Natural killer cell (primary cell): ENCODE data around the gene DENND2A. TPM values are rescaled to one million over a fixed set of nuclear protein-coding genes. Genes with fewer than 3 reads are reported as not detected.
"Not testable (repeated sequence)": the region's sequence is repeated elsewhere in the genome, so short reads cannot be mapped to it uniquely, and the experiment has no call there.

Source experiments
- ATAC-seq, 3 donors: fragments of 150-1000 bp in 2 of 3; fragments of 200-7000 bp in 1 of 3; cut with Tn5 transposase; 1 replicate in 1 of 3; 2 replicates in 2 of 3; pipeline ENCODE4 v1.10.0; 2021; ENCODE audit warnings: mild to moderate bottlenecking in 2 of 3, moderate library complexity in 2 of 3
- DNase-seq, 2 donors: peaks; one replicate each; pipeline versions ENCODE4 v3.0.0 to v3.0.0-alpha.2; 2013 to 2021; ENCODE audit warnings: mixed read lengths in 1 of 2
- H3K27ac ChIP-seq: one replicate; pipeline ENCODE4 v1.5.1; 2013; ENCODE audit warnings: mild to moderate bottlenecking, low read length
- H3K27me3 ChIP-seq: one replicate; pipeline ENCODE4 v1.6.1; 2013; ENCODE audit warnings: low read length; ENCODE audit not compliant: control insufficient read depth, insufficient read depth
- H3K36me3 ChIP-seq: one replicate; pipeline ENCODE4 v1.6.1; 2013; ENCODE audit warnings: low read length; ENCODE audit not compliant: control insufficient read depth, insufficient read depth
- H3K4me1 ChIP-seq: one replicate; pipeline ENCODE4 v1.6.1; 2013; ENCODE audit warnings: low read length; ENCODE audit not compliant: control insufficient read depth, insufficient read depth
- H3K4me3 ChIP-seq: one replicate; pipeline ENCODE4 v1.5.1; 2013; ENCODE audit warnings: low read length
- H3K9me3 ChIP-seq: one replicate; pipeline ENCODE4 v1.6.1; 2013; ENCODE audit warnings: low read length; ENCODE audit not compliant: control insufficient read depth, insufficient read depth
- H3K27ac Mint-ChIP-seq, 2 donors: one replicate each; pipeline ENCODE4 v1.8.0; 2022; ENCODE audit warnings: mild to moderate bottlenecking in 2 of 2, mixed read lengths in 2 of 2, moderate library complexity in 1 of 2
- H3K27me3 Mint-ChIP-seq, 2 donors: one replicate each; pipeline ENCODE4 v1.8.0; 2022; ENCODE audit warnings: low read depth in 2 of 2, mixed read lengths in 2 of 2
- H3K36me3 Mint-ChIP-seq: one replicate; pipeline ENCODE4 v1.8.0; 2022; ENCODE audit warnings: mixed read lengths
- H3K4me1 Mint-ChIP-seq, 2 donors: one replicate each; pipeline ENCODE4 v1.8.0; 2022; ENCODE audit warnings: mixed read lengths in 2 of 2
- H3K4me3 Mint-ChIP-seq: one replicate; pipeline ENCODE4 v1.8.0; 2022; ENCODE audit warnings: mild to moderate bottlenecking, moderate library complexity, mixed read lengths
- H3K9me3 Mint-ChIP-seq, 2 donors: one replicate each; pipeline ENCODE4 v1.8.0; 2022; ENCODE audit warnings: mixed read lengths in 2 of 2
- WGBS: methylation state at CpG from one replicate; pipeline ENCODE4 v1.1.7; 2013; ENCODE audit warnings: missing lambda C conversion rate; ENCODE audit not compliant: insufficient coverage; 5-methylcytosine and 5-hydroxymethylcytosine counted together
- intact Hi-C: fragments of 100-400 bp; cut with micrococcal nuclease; formaldehyde crosslinking; loops from one replicate; pipeline ENCODE4 v1.14.2; 2022
- total RNA-seq, 4 donors: library from RNA; stranded (reverse); fragments of 120-200 nt in 1 of 4; gene quantifications; one replicate each; pipeline versions ENCODE4 v1.2.3 to v1.2.4, GENCODE V29; 2013 to 2022
- TF ChIP-seq, protein P1 (sequence below): fragments of 200-600 bp; IDR thresholded peaks from one replicate; pipeline ENCODE4 v1.8.0; 2022; ENCODE audit warnings: antibody characterized with exemption

DENND2A gene
- total RNA-seq, 3 donors from 2014 or later (not counting 1 experiment from before 2014, with no cell fraction given), result 0.12 TPM; not detected in 2

GRCh38 chr7:140672382-140673062 is 31.9 kb upstream of the DENND2A start, which contains the start of gene ADCK2:
Gene ADCK2 (plus strand): TSS chr7:140672945. CDS start chr7:140673331, 386 bp downstream.
- Mint-ChIP-seq H3K36me3 (no peaks in the 10 kb centered on the region), H3K4me3 (peak within 1 kb of the TSS; percentile 88), H3K27me3 (no peaks in the 10 kb centered on the region), H3K9me3 (no peaks in the 10 kb centered on the region), H3K4me1 (peaks cover 26 to 30% of the 10 kb centered on the region in 2 donors), H3K27ac (peak within 1 kb of the TSS; percentile 54 to 87)
- ATAC-seq (peak; percentile 78 to 86 (median 81)), DNase-seq (peak in 1 of 2 donors; percentile 77)
- H3K4me3 ChIP-seq, result peak within 1 kb of the TSS; percentile 63
- peak within 1 kb of the TSS; percentile 82 for H3K27ac ChIP-seq
- peaks cover 31% of the 10 kb centered on the region for H3K4me1 ChIP-seq
- no peaks in the 10 kb centered on the region for H3K27me3 ChIP-seq
- H3K9me3 ChIP-seq, result no peaks in the 10 kb centered on the region
- TF ChIP-seq, protein P1, sequence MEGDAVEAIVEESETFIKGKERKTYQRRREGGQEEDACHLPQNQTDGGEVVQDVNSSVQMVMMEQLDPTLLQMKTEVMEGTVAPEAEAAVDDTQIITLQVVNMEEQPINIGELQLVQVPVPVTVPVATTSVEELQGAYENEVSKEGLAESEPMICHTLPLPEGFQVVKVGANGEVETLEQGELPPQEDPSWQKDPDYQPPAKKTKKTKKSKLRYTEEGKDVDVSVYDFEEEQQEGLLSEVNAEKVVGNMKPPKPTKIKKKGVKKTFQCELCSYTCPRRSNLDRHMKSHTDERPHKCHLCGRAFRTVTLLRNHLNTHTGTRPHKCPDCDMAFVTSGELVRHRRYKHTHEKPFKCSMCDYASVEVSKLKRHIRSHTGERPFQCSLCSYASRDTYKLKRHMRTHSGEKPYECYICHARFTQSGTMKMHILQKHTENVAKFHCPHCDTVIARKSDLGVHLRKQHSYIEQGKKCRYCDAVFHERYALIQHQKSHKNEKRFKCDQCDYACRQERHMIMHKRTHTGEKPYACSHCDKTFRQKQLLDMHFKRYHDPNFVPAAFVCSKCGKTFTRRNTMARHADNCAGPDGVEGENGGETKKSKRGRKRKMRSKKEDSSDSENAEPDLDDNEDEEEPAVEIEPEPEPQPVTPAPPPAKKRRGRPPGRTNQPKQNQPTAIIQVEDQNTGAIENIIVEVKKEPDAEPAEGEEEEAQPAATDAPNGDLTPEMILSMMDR, result no peak
- H3K36me3 ChIP-seq, result no peaks in the 10 kb centered on the region
- 0% methylated on average over 40 of the region's 41 CpGs for WGBS
- intact Hi-C loops, result no loop called here

DNA sequence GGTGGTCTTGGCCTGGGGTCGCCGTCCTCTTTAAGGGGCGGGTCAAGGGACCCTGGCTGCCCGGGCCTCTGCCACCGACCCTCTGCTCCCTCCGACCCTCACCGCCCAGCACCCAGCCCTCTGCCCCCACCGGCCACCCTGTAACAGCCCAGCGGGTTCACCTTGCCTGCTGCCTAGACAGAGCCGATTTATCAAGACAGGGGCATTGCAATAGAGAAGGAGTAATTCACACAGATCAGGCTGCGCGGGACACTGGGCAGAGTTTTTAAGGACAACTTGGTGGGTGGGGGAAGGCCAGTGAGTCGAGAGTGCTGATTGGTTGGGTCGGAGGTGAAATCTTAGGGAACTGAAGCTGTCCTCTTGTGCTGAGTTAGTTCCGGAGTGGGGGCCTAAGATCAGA is 31.4 kb upstream of the DENND2A start:
- DNase-seq (no peak), ATAC-seq (no peak)
- Histone ChIP-seq H3K4me1 (peaks cover 31% of the 10 kb centered on the region), H3K36me3 (no peaks in the 10 kb centered on the region), H3K9me3 (no peaks in the 10 kb centered on the region), H3K27ac (no peak overlapping the region), H3K27me3 (no peaks in the 10 kb centered on the region), H3K4me3 (no peak overlapping the region)
- Mint-ChIP-seq H3K36me3 (no peaks in the 10 kb centered on the region), H3K27ac (peak overlapping the region; percentile 44 to 50), H3K4me3 (peak overlapping the region; percentile 81), H3K4me1 (peaks cover 23 to 28% of the 10 kb centered on the region in 2 donors), H3K9me3 (no peaks in the 10 kb centered on the region), H3K27me3 (no peaks in the 10 kb centered on the region)
- 94% methylated on average over 15 of the region's 15 CpGs for WGBS
- intact Hi-C loops, result no loop called here
- TF ChIP-seq, protein P1, result no peak

- WGBS, result 62% methylated on average over 3 of the region's 4 CpGs
- Histone ChIP-seq H3K27me3 (no peaks in the 10 kb centered on the region), H3K9me3 (no peaks in the 10 kb centered on the region), H3K36me3 (no peaks in the 10 kb centered on the region), H3K4me1 (peaks cover 22% of the 10 kb centered on the region), H3K4me3 (no peak overlapping the region), H3K27ac (no peak overlapping the region)
- Mint-ChIP-seq H3K36me3 (no peaks in the 10 kb centered on the region), H3K9me3 (no peaks in the 10 kb centered on the region), H3K4me3 (no peak overlapping the region), H3K27me3 (peaks cover 2 to 3% of the 10 kb centered on the region in 2 donors), H3K4me1 (peaks cover 15% of the 10 kb centered on the region in 2 donors), H3K27ac (peak overlapping the region in 1 of 2 donors; percentile 31)
- TF ChIP-seq, protein P1, result no peak
- intact Hi-C loops, result no loop called here
- DNase-seq (no peak), ATAC-seq (no peak)
Measured at GRCh38 chr7:140670343-140670935, 29.8 kb upstream of the DENND2A start.

GRCh38 chr7:140669862-140670261 is 29.2 kb upstream of the DENND2A start:
- H3K4me3 Mint-ChIP-seq, result not testable (repeated sequence)

More at GRCh38 chr7:140669862-140670261, 29.2 kb upstream of the DENND2A start:
- intact Hi-C loops, H3K27me3 Mint-ChIP-seq, H3K9me3 Mint-ChIP-seq, H3K27ac Mint-ChIP-seq, H3K27ac ChIP-seq, H3K27me3 ChIP-seq, H3K36me3 ChIP-seq, H3K36me3 Mint-ChIP-seq, H3K9me3 ChIP-seq, ATAC-seq, H3K4me3 ChIP-seq, DNase-seq: not testable (repeated sequence)
- peaks cover 9 to 15% of the 10 kb centered on the region in 2 donors for H3K4me1 Mint-ChIP-seq
- peaks cover 16% of the 10 kb centered on the region for H3K4me1 ChIP-seq
- WGBS, result 94% methylated on average over 7 of the region's 10 CpGs
